B cell (primary cell): ENCODE measurements around the gene CADPS. TPM values are rescaled to one million over a fixed set of nuclear protein-coding genes. Genes with fewer than 3 reads are reported as not detected.

ENCODE experiments used
- ATAC-seq: fragments of 200-7000 bp; cut with Tn5 transposase; one replicate; pipeline ENCODE4 v1.10.0; 2021; ENCODE audit warnings: low read depth, mild to moderate bottlenecking, moderate number of reproducible peaks, moderate library complexity
- CTCF ChIA-PET: fragments of 350-600 bp; sonication (Branson Sonifier 250); formaldehyde crosslinking; loops from one replicate; lab custom pipeline; 2021; ENCODE audit warnings: antibody characterized with exemption, inconsistent platforms; lab: Charles Lee
- POLR2A ChIA-PET: fragments of 350-600 bp; sonication (Branson Sonifier 250); formaldehyde crosslinking; loops from one replicate; lab custom pipeline; 2021; ENCODE audit warnings: antibody characterized with exemption; lab: Charles Lee
- DNase-seq: peaks from one replicate; pipeline ENCODE4 v3.0.0; 2013
- H2AFZ ChIP-seq: 2 replicates; pipeline ENCODE4 v1.6.1; 2012; ENCODE audit warnings: mild to moderate bottlenecking, low read depth, low read length; ENCODE audit not compliant: insufficient read depth, poor library complexity, severe bottlenecking
- H3K27ac ChIP-seq, 2 donors: 1 replicate in 1 of 2; 2 replicates in 1 of 2; pipeline ENCODE4 v1.5.1; 2012 to 2013; ENCODE audit warnings: low read length in 2 of 2, mild to moderate bottlenecking in 2 of 2, moderate library complexity in 1 of 2
- H3K27me3 ChIP-seq, 4 experiments: fragments of 200-600 bp in 1 of 4; sonication (generic) in 1 of 4; replicated peaks in 1 of 4; 1 replicate in 2 of 4; 2 replicates in 2 of 4; pipeline versions ENCODE4 v1.6.1 to v1.7.0; 2013 to 2016; ENCODE audit warnings: low read length in 3 of 4, mild to moderate bottlenecking in 2 of 4, mixed read lengths in 1 of 4, moderate library complexity in 1 of 4; ENCODE audit not compliant: insufficient read depth in 4 of 4, control insufficient read depth in 3 of 4; ENCODE audit errors: control extremely low read depth in 1 of 4
- H3K36me3 ChIP-seq, 2 experiments: replicated peaks in 1 of 2; 1 replicate in 1 of 2; 2 replicates in 1 of 2; pipeline versions ENCODE4 v1.6.1 to v1.7.1; 2013; ENCODE audit warnings: low read length in 1 of 2; ENCODE audit not compliant: insufficient read depth in 2 of 2, control insufficient read depth in 1 of 2; ENCODE audit errors: control extremely low read depth in 1 of 2, extremely low read depth in 1 of 2
- H3K4me1 ChIP-seq, 2 donors: fragments of 200-600 bp in 1 of 2; sonication (generic) in 1 of 2; 1 replicate in 1 of 2; 2 replicates in 1 of 2; pipeline versions ENCODE4 v1.5.1 to v1.6.1; 2013 to 2017; ENCODE audit warnings: low read length in 2 of 2; ENCODE audit not compliant: control insufficient read depth in 2 of 2, insufficient read depth in 2 of 2
- H3K4me2 ChIP-seq: replicated peaks from 2 replicates; pipeline ENCODE3; 2012; ENCODE audit warnings: mild to moderate bottlenecking, low read depth, low read length; ENCODE audit not compliant: poor library complexity, severe bottlenecking
- H3K4me3 ChIP-seq, 5 experiments: fragments of 200-600 bp in 1 of 5; sonication (generic) in 1 of 5; 1 replicate in 3 of 5; 2 replicates in 2 of 5; pipeline versions ENCODE4 v1.5.1 to v1.7.0; 2011 to 2016; ENCODE audit warnings: low read length in 4 of 5, mild to moderate bottlenecking in 4 of 5, low read depth in 2 of 5, control low read depth in 1 of 5, moderate library complexity in 1 of 5; ENCODE audit not compliant: insufficient read depth in 1 of 5; ENCODE audit errors: control extremely low read depth in 1 of 5, extremely low read depth in 1 of 5
- H3K79me2 ChIP-seq: fragments of 200-600 bp; sonication (generic); one replicate; pipeline ENCODE4 v1.6.0; 2016; ENCODE audit warnings: low read length; ENCODE audit not compliant: control insufficient read depth, insufficient read depth
- H3K9ac ChIP-seq: fragments of 200-600 bp; sonication (generic); 2 replicates; pipeline ENCODE4 v1.6.1; 2017; ENCODE audit warnings: mild to moderate bottlenecking, low read length, moderate library complexity
- H3K9me3 ChIP-seq, 3 donors: one replicate each; pipeline versions ENCODE4 v1.6.1 to v1.7.1; 2013; ENCODE audit warnings: low read length in 2 of 3; ENCODE audit not compliant: control insufficient read depth in 2 of 3, insufficient read depth in 1 of 3; ENCODE audit errors: control extremely low read depth in 1 of 3
- H4K20me1 ChIP-seq: 2 replicates; pipeline ENCODE4 v1.6.0; 2012; ENCODE audit warnings: mild to moderate bottlenecking, low read length; ENCODE audit not compliant: insufficient read depth, control insufficient read depth, poor library complexity, severe bottlenecking
- H3K27ac Mint-ChIP-seq: one replicate; pipeline ENCODE4 v1.8.0; 2021; ENCODE audit warnings: mixed read lengths
- H3K27me3 Mint-ChIP-seq: one replicate; pipeline ENCODE4 v1.8.0; 2021; ENCODE audit warnings: mixed read lengths
- H3K4me1 Mint-ChIP-seq: one replicate; pipeline ENCODE4 v1.8.0; 2021; ENCODE audit warnings: mixed read lengths
- H3K4me3 Mint-ChIP-seq: one replicate; pipeline ENCODE4 v1.8.0; 2021; ENCODE audit warnings: mixed read lengths
- H3K9me3 Mint-ChIP-seq: one replicate; pipeline ENCODE4 v1.8.0; 2022; ENCODE audit warnings: mixed read lengths; ENCODE audit not compliant: insufficient read depth
- CTCF ChIP-seq: fragments of 200-600 bp; IDR thresholded peaks from one replicate; pipeline ENCODE4 v1.8.0; 2022; ENCODE audit warnings: antibody characterized with exemption, mild to moderate bottlenecking
- EZH2 ChIP-seq: IDR thresholded peaks from 2 replicates; pipeline ENCODE4 v1.6.1; 2012; ENCODE audit warnings: borderline replicate concordance, low read depth, mild to moderate bottlenecking, moderate library complexity, low read length; ENCODE audit not compliant: insufficient read depth, poor library complexity, severe bottlenecking
- WGBS: methylation state at CpG from one replicate; pipeline ENCODE4 v1.1.5; 2013; ENCODE audit warnings: missing lambda C conversion rate; ENCODE audit not compliant: insufficient coverage; 5-methylcytosine and 5-hydroxymethylcytosine counted together
- intact Hi-C: fragments of 100-400 bp; cut with micrococcal nuclease; formaldehyde crosslinking; loops from one replicate; pipeline ENCODE4 v1.10.0; 2022
- polyA plus RNA-seq: library from polyadenylated mRNA; depleted of rRNA; stranded (reverse); fragments of >200 nt; gene quantifications from 2 replicates; pipeline ENCODE4 v1.2.3, GENCODE V29; 2012
- total RNA-seq, 2 donors: library from RNA; stranded (reverse); fragments of 120-200 nt in 1 of 2; gene quantifications; 1 replicate in 1 of 2; 2 replicates in 1 of 2; pipeline versions ENCODE4 v1.2.3 to v1.2.4, GENCODE V29; 2013 to 2022

CADPS gene
- total and polyA plus RNA-seq, 2 donors (not counting 1 experiment from before 2014, with no cell fraction given): 0.16 to 0.22 TPM

DNA sequence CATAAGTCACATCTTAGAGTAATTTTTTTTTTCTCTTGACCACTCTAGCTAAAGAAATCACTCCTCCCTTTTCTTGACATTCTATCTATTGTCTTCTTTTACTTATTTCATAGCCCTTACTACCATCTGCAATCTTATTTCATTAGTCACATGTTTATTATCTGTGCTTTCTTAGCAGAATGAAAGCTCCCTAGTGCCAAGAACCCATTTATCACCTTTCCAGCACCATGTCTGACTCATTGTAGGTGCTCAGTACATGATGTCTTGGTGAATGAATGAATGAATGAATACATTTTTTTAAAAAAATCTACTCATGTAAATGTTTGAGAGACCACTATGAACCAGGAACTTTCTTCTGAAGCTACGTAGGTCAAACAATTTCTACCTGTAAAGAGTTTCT lies 157.2 kb downstream of the CADPS start:
- intact Hi-C loops: no loop called here
- no peak overlapping the region for H3K4me3 Mint-ChIP-seq
- Histone ChIP-seq H3K27me3 (no peaks in the 10 kb centered on the region), H3K9me3 (peaks cover 0 to 4% (median 0%) of the 10 kb centered on the region in 3 donors), H3K4me3 (no peak overlapping the region), H2AFZ (no peak overlapping the region), H3K4me1 (no peaks in the 10 kb centered on the region), H3K9ac (no peak overlapping the region), H3K4me2 (no peak overlapping the region), H3K27ac (no peak overlapping the region), H4K20me1 (no peaks in the 10 kb centered on the region), H3K36me3 (no peaks in the 10 kb centered on the region), H3K79me2 (no peaks in the 10 kb centered on the region)
- H3K27me3 Mint-ChIP-seq: no peaks in the 10 kb centered on the region
- WGBS: no CpG with 5 or more reads among the region's 1 CpG
- ChIA-PET POLR2A (no interaction called here), CTCF (no interaction called here)
- H3K9me3 Mint-ChIP-seq: no peaks in the 10 kb centered on the region
- no peak overlapping the region for H3K27ac Mint-ChIP-seq
- TF ChIP-seq EZH2 (no peak), CTCF (no peak)
- DNase-seq: no peak
- ATAC-seq: no peak
- H3K4me1 Mint-ChIP-seq: no peaks in the 10 kb centered on the region

GRCh38 chr3:62712746-62713145 lies 162.5 kb downstream of the CADPS start:
- H3K27ac ChIP-seq: no peak overlapping the region
- CTCF ChIA-PET: no interaction called here
- H3K27ac Mint-ChIP-seq: no peak overlapping the region
- POLR2A ChIA-PET: no interaction called here
- no peak overlapping the region for H3K4me3 Mint-ChIP-seq
- H3K27me3 ChIP-seq: no peaks in the 10 kb centered on the region
- H3K4me1 Mint-ChIP-seq: no peaks in the 10 kb centered on the region
- H3K4me2 ChIP-seq: no peak overlapping the region
- no peak overlapping the region for H3K9ac ChIP-seq
- H3K36me3 ChIP-seq: no peaks in the 10 kb centered on the region
- no peaks in the 10 kb centered on the region for H3K79me2 ChIP-seq
- H3K4me3 ChIP-seq: no peak overlapping the region
- H3K9me3 ChIP-seq: peaks cover 0 to 4% (median 0%) of the 10 kb centered on the region in 3 donors
- no peaks in the 10 kb centered on the region for H3K27me3 Mint-ChIP-seq
- H3K4me1 ChIP-seq: no peaks in the 10 kb centered on the region
- H4K20me1 ChIP-seq: no peaks in the 10 kb centered on the region
- ATAC-seq: no peak
- no peak for TF ChIP-seq CTCF
- no peak for TF ChIP-seq EZH2
- intact Hi-C loops: no loop called here
- no peaks in the 10 kb centered on the region for H3K9me3 Mint-ChIP-seq
- DNase-seq: no peak
- no peak overlapping the region for H2AFZ ChIP-seq
